GM12865 (cell line): ENCODE measurements around the gene ZFPL1.

Source experiments
- DNase-seq: peaks from one replicate; pipeline ENCODE4 v3.0.0; 2010; ENCODE audit warnings: low read depth
- H3K4me3 ChIP-seq: 2 replicates; pipeline ENCODE4 v1.5.1; 2011; ENCODE audit warnings: mild to moderate bottlenecking, low read depth, low read length, control low read depth
- TF ChIP-seq, protein P1 (sequence below): IDR thresholded peaks from 2 replicates; pipeline ENCODE4 v1.5.1; 2011; ENCODE audit warnings: low read length, control low read depth, low read depth, inconsistent platforms; ENCODE audit not compliant: insufficient read depth; ENCODE audit errors: missing control alignments

ZFPL1 gene

DNA sequence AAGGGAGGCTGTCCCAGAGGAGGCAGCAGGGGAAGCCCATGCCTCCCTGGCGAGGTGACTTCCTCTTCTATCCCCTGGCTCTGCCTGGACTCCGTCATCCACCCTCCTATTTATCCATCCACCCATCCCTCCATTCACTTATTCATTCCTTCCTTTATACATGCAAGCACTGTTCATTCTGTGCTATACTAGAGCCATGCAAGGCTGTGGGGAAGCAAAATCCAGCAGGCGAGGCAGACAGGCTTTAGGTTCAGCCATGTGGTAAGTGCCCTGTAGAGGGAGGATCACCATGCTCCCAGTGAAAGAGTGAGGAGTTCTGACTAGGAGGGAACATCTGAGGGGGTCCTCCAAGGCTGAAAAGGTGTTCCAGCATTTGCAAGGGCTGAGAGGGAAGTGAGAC lies 24.5 kb upstream of the ZFPL1 start:
- TF ChIP-seq, protein P1, sequence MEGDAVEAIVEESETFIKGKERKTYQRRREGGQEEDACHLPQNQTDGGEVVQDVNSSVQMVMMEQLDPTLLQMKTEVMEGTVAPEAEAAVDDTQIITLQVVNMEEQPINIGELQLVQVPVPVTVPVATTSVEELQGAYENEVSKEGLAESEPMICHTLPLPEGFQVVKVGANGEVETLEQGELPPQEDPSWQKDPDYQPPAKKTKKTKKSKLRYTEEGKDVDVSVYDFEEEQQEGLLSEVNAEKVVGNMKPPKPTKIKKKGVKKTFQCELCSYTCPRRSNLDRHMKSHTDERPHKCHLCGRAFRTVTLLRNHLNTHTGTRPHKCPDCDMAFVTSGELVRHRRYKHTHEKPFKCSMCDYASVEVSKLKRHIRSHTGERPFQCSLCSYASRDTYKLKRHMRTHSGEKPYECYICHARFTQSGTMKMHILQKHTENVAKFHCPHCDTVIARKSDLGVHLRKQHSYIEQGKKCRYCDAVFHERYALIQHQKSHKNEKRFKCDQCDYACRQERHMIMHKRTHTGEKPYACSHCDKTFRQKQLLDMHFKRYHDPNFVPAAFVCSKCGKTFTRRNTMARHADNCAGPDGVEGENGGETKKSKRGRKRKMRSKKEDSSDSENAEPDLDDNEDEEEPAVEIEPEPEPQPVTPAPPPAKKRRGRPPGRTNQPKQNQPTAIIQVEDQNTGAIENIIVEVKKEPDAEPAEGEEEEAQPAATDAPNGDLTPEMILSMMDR = no peak
- no peak for DNase-seq
- no peak overlapping the region for H3K4me3 ChIP-seq

DNA sequence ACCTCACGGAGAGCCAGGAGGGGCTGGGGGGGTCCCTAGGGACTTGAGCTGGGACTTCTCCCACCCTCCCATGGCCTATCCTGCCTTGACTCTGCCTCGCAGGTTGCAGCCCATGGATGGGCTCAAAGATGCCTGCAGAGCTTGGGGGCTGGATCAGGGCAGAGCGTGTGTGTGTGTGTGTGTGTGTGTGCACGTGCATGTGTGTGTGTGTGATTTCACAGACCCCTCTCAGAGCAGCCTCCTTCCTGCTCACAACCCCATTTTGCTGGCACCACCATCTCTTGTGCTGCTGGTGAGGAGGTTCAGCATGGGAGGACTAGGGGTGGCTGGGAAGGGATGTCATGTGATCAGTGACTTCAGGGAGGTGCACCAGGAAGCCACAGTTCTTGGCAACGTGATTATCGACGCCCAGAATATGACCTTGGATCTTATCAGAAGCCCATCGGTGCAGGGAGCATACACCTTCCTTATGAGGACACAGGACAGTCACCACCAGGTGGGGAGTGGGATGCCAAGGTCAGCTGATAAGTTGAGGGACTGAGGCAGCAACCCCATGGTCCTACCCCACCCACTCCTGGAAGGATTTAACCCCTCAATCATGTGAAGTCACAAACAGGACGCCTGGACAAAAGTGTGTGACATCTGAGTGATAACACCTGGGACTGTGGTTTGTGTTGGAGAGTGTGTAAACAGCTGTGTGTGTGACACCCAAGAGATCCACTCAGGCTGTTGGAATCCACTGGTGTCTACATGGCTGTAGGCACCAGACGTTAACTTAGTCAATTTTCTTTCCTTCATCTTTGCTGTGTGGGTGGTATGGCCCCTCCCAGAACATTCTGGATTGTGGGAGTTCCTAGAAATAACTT lies 23.8 kb upstream of the ZFPL1 start:
- TF ChIP-seq, protein P1 = no peak
- H3K4me3 ChIP-seq = no peak overlapping the region
- peak; percentile 37 for DNase-seq

DNA sequence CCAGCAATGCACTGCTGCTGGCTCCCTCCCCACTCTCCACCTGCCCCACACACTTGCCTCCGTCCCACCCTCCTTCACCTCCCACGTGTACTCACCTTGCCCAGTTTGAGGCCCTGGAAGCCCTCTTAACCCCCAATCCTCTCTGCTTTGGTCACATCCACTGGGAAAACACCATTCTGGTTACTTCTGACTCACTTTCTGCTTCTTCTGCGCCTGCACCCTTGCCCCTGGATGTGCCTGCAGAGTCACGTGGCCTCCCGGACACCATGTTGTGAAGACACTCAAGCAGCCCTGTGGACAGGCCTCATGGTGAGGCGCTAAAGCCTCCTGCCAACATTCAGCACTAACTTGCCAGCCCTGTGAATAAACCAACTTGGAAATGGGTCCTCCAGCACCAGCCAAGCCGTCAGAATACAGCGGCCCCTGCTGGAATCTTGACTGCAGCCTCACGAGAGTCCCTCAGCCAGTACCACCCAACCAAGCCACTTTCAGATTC lies 23.1 kb upstream of the ZFPL1 start:
- no peak overlapping the region for H3K4me3 ChIP-seq
- DNase-seq = no peak
- TF ChIP-seq, protein P1 = no peak

DNA sequence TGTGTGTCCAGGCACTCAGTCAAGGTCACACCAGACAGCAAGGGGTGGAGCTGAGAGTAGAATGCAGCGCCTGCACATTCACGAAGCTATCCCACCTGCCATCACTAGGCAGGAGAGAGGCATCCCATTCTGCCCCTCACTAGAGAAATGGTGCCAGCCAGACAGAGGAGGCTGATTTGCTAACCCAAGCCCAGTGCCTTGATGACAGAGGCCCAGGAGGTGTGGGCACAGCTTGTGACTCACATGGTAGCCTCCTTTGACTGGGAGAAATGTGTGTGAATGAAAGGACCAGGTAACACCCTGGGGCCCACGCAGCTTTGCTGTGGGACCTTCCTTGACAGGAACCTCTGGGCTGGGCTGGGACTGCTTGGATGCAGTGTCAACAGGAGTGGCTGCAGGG lies 20.5 kb upstream of the ZFPL1 start:
- no peak for DNase-seq
- no peak overlapping the region for H3K4me3 ChIP-seq
- TF ChIP-seq, protein P1 = no peak

DNA sequence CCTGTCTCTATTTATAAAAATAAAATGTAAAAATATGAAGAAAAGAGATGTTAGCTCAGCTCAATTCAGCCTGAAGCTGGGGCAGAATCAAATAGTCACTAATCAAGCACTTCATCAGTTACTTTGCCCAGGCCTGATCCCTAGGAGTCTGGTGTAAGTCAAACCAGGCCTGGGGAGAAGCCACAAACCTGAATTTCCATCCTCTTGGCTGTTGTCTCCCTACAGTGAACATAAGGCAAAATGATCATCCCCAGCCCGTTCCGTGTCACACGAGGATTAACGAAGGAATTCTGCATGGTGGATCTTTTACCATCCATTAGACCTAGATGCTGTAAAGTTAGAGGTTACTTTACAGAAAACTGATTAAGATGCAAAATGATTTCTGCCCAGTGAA lies 19.2 kb upstream of the ZFPL1 start:
- TF ChIP-seq, protein P1 = no peak
- H3K4me3 ChIP-seq = no peak overlapping the region
- no peak for DNase-seq

DNA sequence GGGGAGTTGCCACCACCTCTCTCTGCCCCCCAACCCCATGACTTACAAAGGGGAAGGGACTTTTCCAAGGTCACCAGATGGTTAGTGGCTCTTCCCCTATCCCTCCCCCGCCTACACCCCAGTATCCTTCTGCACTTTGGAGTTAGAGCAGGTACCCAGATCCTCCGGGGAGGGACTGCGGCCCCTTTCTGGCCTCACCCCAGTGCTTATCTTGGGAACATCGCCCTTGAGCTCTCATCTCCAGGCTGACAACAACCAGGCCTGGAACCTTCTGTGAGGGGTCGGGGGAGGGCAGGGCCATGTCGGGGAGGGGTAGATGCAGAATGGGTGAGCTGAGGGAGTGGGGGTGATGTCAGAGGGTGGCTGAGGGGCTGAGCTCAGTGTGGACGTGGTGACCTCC lies 18.2 kb upstream of the ZFPL1 start:
- DNase-seq = no peak
- H3K4me3 ChIP-seq = no peak overlapping the region
- TF ChIP-seq, protein P1 = no peak

DNA sequence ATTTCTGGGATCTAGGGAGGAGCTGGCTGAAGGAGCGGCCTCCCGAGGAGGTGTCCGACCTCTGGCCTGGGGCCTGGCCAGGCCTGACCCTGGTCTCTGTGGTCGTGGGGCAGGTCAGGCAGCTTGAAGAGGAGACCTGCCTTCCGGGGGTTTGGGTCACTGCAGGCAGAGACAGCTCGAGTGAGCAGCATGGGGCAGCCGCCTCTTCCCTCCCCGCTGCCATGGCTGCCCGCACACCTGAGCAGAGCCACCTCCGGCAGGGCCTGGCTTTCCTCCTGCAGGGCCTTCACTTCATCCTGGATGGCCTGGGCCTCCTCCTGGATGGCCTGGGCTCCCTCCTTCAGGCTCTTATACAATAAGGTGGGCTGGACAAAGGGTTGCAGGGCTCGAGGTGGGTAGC lies 17.7 kb upstream of the ZFPL1 start:
- DNase-seq = no peak
- TF ChIP-seq, protein P1 = no peak
- no peak overlapping the region for H3K4me3 ChIP-seq
